ENCODE measurements around the gene TNS4.

The TNS4 gene

DNA sequence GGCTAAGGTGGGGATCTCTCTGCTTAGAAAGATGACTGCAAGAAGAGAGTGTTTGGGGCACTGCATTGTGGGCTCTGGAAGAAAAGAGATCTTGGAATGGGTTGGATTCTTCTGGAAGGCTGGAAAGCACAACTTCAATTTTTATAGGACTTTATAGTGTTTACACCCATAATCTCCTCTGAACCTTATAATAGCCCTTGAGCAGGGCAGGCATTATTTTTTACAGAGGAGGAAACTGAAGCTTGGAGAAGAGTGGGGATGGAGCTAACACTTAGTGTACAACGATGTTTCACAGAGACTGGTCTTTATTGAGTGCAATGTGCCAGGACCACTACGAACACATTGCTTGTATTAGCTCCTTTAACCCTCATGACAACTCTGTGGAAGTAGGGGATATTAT, 10.4 kb downstream of the TNS4 start:
- no peak for FAIRE-seq

- no peak for FAIRE-seq
These were observed 11.1 kb downstream of the TNS4 start for GRCh38 chr17:40490289-40490853.

GRCh38 chr17:40487371-40488020, 13.9 kb downstream of the TNS4 start:
- no peak for FAIRE-seq

DNA sequence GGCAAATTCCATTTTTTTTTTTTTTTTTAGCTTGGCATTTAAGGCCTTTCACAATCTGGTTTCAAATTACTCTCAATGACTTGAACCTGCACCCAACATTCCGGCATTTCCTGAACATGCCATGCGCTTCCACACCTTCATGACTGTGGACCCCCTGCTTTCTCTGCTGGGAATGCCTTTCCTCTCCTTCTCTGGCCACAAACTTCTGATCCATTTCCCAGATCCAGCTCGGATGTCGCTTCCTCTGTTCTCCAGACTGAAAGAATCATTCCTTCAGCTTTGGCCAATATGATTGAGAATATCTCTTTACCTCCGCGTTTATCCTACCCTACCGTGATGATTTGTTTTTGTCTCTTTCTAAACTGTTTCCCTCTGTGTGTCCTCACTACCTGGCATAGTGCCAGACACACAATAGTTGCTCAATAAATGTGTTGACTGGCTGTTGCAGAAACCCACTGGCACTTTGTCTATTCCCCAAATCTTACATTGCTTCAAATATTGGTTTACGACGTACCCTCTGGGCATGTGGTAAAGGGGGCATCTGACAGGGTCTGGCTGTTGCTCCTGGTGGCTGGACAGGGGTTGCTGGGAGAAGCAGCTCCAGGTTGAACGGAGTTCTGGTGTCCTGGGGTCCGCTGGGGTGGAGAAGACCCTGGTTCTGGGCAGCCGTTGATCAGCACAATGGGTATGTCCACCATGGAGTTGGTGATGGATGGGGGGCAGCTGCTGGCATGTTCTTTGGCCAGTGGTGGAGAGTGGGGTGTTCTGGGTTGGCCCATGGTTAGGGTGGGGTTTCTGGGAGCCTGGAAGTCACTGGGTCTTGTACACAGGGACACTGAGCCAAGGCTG, 14.7 kb downstream of the TNS4 start:
- FAIRE-seq: no peak

- no peak for FAIRE-seq
These were observed 15.4 kb downstream of the TNS4 start for GRCh38 chr17:40485851-40486521.

GRCh38 chr17:40484973-40485530, 16.4 kb downstream of the TNS4 start:
- no peak for FAIRE-seq

DNA sequence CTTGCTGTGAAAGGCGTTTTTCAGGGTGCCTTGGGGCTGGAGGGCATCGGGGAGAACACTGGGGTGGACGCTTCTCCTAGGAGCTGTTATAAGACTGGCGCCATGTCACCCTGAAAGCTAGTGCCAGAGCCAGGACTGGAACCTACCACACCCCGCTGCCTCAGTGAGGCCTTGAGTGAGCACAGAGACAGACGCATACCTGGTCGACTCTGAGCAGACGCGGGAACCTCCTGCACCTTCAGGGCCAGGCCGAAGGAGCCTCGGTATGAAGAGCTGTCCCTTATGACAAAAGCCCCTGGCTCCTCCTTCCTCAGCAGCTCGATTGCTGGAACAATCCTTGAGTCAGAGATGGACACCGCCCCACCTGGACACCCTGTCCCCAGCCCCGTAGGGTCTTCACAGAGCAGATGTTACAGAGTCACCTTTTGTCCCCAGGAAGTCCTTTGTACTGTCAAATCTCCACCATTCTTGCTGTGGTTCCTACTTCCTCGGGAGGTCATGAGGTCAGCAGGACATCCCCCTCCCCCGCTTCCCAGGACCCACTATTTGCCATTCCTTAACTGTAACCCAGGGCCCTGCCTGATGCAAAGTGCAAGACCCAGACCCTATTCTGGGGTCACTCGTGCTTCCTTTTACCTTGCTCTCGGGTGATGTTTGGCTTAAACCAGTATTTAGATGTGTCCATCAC, 17.0 kb downstream of the TNS4 start:
- no peak for FAIRE-seq

DNA sequence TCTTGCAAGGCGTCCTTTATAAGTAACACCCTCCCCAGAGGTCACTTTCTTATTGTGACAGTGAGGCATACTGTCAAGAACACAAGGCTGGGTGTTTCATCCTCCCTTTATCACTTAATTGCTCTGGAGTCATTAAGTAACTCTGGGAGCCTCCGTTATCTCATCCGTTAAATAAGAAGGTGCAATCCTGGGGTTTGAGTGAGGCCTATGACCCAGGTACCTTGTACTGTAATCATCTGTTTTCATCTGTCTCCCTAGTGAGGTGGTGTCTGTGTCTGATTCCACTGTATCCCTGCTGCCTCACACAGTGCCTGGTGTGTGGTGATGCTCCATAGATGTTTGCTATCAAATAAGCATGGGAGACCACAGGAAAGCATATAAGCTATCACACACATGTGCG, 17.7 kb downstream of the TNS4 start:
- FAIRE-seq: no peak

- no peak for FAIRE-seq
These were observed 18.7 kb downstream of the TNS4 start for GRCh38 chr17:40482722-40483121.

DNA sequence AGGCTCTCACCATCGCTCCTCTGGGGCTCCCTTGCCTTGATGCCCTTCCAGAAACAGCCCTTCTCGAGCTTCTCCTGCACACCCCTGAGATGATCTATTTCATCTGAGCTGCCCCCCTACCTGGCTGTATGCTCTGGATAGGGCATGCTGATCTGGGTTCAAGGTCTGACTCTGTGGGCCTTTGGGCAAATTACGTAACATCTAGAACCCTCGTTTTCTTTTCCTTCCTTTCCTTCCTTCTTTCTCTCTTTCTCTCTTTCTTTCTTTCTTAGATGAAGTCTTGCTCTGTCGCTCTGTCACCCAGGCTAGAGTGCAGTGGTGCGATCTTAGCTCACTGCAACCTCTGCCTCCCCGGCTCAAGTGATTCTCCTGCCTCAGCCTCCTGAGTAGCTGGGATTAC, 20.3 kb downstream of the TNS4 start:
- FAIRE-seq: no peak

GRCh38 chr17:40480501-40481003, 20.9 kb downstream of the TNS4 start:
- FAIRE-seq: no peak

- no peak for FAIRE-seq
These were observed 21.5 kb downstream of the TNS4 start for GRCh38 chr17:40479754-40480480.

GRCh38 chr17:40478486-40478885, 22.9 kb downstream of the TNS4 start:
- no peak for FAIRE-seq

- no peak for FAIRE-seq
These were observed 23.6 kb downstream of the TNS4 start for GRCh38 chr17:40477796-40478195.

- no peak for FAIRE-seq
These were observed 26.1 kb downstream of the TNS4 start for GRCh38 chr17:40475234-40475908.

DNA sequence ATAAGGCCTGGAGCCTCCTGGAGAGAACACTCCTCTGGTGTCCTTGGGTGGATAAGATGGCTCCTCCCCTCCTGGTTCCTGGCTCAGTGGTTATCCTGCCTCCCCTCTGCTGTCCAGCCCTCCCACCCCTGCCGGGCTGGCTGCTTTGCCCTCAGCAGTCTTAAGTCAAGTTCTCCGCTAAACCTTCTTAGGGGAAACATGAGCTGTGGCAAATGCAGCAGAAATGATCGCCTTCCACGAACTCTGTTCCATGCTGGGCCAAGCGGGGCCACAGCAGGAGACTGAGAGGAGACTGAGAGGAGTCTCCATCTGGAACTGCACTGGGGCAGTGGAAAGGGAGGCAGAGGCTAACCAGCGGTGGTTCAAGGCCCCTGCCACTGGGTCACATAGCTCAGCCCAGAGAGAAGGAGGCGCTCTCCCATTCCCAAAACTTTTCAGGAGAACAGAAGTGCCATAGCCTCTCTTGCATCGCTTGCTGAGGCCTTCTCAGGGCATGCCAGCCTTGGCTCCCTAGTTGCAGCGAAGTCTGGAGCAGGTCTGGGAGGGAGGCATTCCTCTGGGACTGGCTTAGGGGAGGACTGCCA, 26.9 kb downstream of the TNS4 start:
- no peak for FAIRE-seq

DNA sequence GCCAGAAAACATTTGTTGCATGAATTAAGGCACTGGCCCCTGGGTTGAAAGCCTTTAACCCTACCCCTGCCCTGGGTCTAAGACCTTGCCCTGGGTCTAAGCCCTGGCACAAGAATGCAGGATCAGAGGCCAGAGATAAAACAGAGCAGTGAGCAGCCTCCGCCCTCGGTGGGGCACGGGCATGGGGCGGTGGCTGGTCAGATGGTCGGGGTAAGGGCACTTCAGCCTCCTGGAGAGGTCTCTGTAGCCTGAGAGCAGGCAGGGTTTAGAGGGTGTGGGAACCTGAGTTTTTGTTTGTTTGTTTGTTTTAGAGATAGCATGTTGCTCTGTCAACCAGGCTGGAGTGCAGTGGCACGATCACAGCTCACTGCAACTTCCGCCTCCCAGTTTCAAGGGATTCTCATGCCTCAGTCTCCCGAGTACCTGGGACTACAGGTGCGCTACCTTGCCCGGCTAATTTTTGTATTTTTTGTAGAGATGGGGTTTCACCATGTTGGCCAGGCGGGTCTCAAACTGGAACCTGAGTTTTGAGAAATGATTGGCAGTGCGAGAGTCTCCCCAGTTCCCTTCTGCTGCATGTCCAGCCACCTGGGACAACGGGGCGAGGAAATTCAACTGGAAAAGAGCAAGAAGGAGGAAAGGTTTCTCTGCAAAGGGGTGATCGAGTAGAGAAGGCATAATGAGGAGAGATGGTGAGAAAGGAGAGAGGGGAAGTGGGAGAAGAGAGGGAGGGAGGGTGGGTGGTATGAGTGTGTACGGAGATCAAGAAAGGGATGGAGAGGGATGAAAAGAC, 27.7 kb downstream of the TNS4 start:
- FAIRE-seq: no peak

GRCh38 chr17:40472733-40473452, 28.5 kb downstream of the TNS4 start:
- FAIRE-seq: no peak

All from G401.6 (cell line).